ENCODE data around the gene TRIM24. TPM values are rescaled to one million over a fixed set of nuclear protein-coding genes. Genes with fewer than 3 reads are reported as not detected.

The TRIM24 gene
- total RNA-seq, 1 experiment from 2014 or later = 17.4 TPM

Small RNAs within 50 kb of the gene (small RNA-seq; reads per million reads assigned to genes)
- not detected for gene RF00561

Other genes starting within 250 kb of the TRIM24 start
- not detected in 2 replicates for gene SVOPL, start 241.1 kb downstream of the TRIM24 start, total RNA-seq (2014; rRNA removed; shearing (Covaris generic); ENCODE audit: low replicate concordance)